AML-193 (cell line): ENCODE data around the gene SYT9.

Experiments used
- DNase-seq, 2 experiments: peaks; one replicate each; lab custom pipeline; 2025; lab: John Stamatoyannopoulos, UW

Gene SYT9

GRCh38 chr11:7471071-7471470 is 219.4 kb downstream of the SYT9 start:
- DNase-seq: no peak

- no peak for DNase-seq
Measured at GRCh38 chr11:7473717-7474116, 222.0 kb downstream of the SYT9 start.

- no peak for DNase-seq
Measured at GRCh38 chr11:7480113-7480512, 228.4 kb downstream of the SYT9 start.

- no peak for DNase-seq
Measured at GRCh38 chr11:7484131-7484530, 232.4 kb downstream of the SYT9 start.

GRCh38 chr11:7484645-7485044 is 232.9 kb downstream of the SYT9 start:
- no peak for DNase-seq

- DNase-seq: no peak
Measured at GRCh38 chr11:7485186-7486097, 233.7 kb downstream of the SYT9 start, which contains the start of gene OLFML1. TSS of gene OLFML1 (plus strand) at chr11:7485506. CDS start at chr11:7485876, 370 bp downstream.

GRCh38 chr11:7486098-7486780 is 234.5 kb downstream of the SYT9 start:
- no peak for DNase-seq

- no peak for DNase-seq
Measured at GRCh38 chr11:7486781-7487140, 235.1 kb downstream of the SYT9 start.

GRCh38 chr11:7487360-7487759 is 235.7 kb downstream of the SYT9 start:
- no peak for DNase-seq

GRCh38 chr11:7488681-7489080 is 237.0 kb downstream of the SYT9 start:
- no peak for DNase-seq

GRCh38 chr11:7489376-7489775 is 237.7 kb downstream of the SYT9 start:
- DNase-seq: no peak

GRCh38 chr11:7490054-7490453 is 238.3 kb downstream of the SYT9 start:
- no peak for DNase-seq

- DNase-seq: no peak
Measured at GRCh38 chr11:7490535-7490934, 238.8 kb downstream of the SYT9 start.

GRCh38 chr11:7492253-7492652 is 240.5 kb downstream of the SYT9 start:
- no peak for DNase-seq

- DNase-seq: no peak
Measured at GRCh38 chr11:7493670-7494069, 242.0 kb downstream of the SYT9 start.

GRCh38 chr11:7494086-7494745 is 242.5 kb downstream of the SYT9 start:
- no peak for DNase-seq

GRCh38 chr11:7495882-7496551 is 244.3 kb downstream of the SYT9 start:
- peak; percentile 66 to 67 for DNase-seq

GRCh38 chr11:7498193-7498592 is 246.5 kb downstream of the SYT9 start:
- peak; percentile 26 to 34 for DNase-seq

GRCh38 chr11:7499081-7499480 is 247.4 kb downstream of the SYT9 start:
- no peak for DNase-seq

GRCh38 chr11:7500251-7500650 is 248.5 kb downstream of the SYT9 start:
- no peak for DNase-seq

GRCh38 chr11:7501251-7501650 is 249.5 kb downstream of the SYT9 start:
- DNase-seq: no peak

- no peak for DNase-seq
Measured at GRCh38 chr11:7501894-7502293, 250.2 kb downstream of the SYT9 start.
